HUDEP-2 (cell line): Measurements from ENCODE around the gene PDPK1.

Experiments used
- DNase-seq, 76 experiments: peaks; one replicate each; lab custom pipeline; 2025; ENCODE audit not compliant: unreplicated experiment in 76 of 76; lab: John Stamatoyannopoulos, UW

Gene PDPK1

DNA sequence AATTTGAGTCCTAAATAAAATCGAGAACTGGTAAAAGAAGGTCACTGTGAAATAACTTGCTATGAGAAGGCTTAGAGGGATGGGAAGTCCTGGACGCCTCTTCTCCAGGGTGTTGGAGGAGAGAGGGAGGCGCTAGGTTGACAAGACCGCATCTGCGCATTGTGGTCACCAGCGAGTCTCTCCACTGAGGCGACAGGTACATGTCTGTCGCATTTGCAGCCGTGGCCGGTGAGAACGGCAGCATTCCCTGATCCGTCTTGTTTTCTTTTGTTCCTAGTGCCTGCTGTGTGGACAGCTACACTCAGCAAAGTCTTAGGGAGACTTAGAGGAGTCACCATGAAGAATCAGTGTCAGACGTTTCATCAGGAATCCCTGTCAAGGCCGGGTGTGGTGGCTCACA lies 32.1 kb upstream of the PDPK1 start:
- DNase-seq: no peak

DNA sequence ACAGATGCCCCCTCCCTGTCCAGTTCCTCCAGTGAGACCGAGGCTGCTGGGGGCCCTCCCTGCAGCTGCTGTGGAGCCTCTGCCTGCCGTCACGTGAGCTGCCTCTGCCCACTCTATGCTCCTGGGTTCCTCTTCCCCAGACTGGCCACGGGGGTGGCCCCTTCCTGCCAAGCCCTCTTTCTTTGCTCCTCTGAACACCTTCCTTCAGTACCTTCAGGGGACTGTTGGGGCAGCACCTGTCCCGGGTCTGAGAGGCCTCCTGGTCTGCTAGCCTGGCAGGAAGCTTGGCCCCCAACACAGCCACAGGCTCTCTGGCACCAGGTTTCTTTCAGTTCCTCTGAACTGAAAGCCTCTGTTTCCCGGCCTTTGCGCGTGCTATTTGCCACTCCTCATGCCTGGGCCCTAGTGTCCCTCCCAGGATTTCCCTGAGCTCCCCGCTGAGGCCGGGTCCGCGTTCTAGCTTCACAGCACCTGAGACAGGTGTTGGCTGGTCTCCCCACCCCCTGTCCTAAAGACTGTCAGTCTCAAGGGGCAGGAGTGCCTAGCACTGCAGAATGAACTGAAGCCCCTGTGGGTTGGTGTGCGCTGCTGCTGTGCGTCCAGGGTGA lies 30.7 kb upstream of the PDPK1 start:
- no peak for DNase-seq

DNA sequence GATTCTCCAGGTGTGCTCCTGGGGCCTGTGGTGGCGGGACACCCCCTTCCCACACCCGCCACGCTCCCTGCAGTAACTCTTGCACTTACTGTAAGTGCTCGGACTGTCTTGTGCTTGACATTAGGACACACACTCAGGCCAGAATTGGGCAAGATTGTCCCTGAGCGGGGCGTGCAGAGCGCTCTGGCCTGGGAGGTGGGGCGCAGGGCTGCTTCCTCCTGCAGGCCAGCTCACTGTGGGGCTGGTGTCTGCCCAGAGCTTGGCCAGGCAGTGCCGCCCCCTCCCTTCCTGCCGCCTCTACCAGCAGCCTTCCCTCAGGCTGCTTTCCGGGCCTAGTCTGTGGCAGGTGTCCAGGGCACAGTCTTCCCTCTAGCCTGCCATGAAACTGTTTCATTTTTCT lies 30.2 kb upstream of the PDPK1 start:
- DNase-seq: no peak

GRCh38 chr16:2508722-2509400 lies 29.0 kb upstream of the PDPK1 start:
- DNase-seq: no peak

- DNase-seq: no peak
Measured at GRCh38 chr16:2511128-2511800, 26.6 kb upstream of the PDPK1 start.

- no peak for DNase-seq
Measured at GRCh38 chr16:2511996-2512734, 25.7 kb upstream of the PDPK1 start.

GRCh38 chr16:2512735-2513404 lies 25.0 kb upstream of the PDPK1 start:
- peak in 2 of 76 experiments; percentile 5 to 11 for DNase-seq

DNA sequence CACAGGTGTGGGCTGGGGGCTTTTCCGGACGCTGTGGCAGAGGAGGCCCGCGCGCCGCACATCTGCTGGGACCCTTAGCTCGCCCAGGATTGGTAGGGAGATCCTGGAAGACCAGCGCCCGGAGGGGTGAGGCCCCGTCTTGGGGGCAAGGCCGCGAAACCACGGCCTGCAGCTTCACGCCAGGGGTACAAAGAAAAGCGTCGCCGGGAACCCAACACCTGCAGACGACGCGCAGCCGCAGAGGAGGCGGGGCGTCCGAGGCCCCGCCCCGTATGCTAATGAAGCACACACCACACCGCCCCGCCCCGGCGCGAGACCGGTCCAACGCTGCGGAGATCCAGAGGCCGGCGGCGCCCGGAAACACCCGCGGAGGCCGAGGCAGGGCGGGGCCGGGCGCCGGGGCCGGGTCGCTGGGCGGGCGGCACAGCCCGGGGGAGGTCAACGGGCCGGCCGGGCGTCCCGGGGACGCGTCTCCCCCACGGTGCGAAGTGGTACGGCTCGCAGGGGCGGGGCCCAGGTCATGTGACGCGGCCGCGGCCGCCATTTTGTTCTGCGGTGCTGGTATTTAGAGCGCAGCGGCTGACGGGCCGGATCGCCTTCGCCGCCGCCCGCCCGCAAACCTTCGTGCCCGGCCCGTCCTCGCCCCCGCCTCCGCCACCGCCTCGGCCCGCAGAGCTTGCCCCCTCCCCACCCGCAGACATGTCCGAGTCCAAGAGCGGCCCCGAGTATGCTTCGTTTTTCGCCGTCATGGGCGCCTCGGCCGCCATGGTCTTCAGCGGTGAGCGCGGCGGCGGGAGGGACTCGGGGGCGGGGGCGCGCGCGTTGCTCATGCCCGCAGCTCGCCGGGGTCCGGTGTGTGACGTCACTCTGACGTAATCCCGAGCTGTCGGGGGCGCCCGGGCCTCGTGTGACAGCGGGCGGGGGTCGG lies 24.2 kb upstream of the PDPK1 start, which contains the start of gene ATP6V0C:
Gene ATP6V0C, plus strand, starts transcription at position 548 of the 928 bp plus-strand sequence. Its CDS starts 152 bp downstream, at position 700.
- DNase-seq: peak in 72 of 76 experiments; percentile 46 to 97 (median 88)

GRCh38 chr16:2514333-2515179 lies 23.3 kb upstream of the PDPK1 start:
- DNase-seq: no peak

GRCh38 chr16:2515180-2515851 lies 22.5 kb upstream of the PDPK1 start:
- peak in 25 of 76 experiments; percentile 13 to 47 (median 27) for DNase-seq

GRCh38 chr16:2516391-2517240 lies 21.2 kb upstream of the PDPK1 start:
- DNase-seq: no peak

DNA sequence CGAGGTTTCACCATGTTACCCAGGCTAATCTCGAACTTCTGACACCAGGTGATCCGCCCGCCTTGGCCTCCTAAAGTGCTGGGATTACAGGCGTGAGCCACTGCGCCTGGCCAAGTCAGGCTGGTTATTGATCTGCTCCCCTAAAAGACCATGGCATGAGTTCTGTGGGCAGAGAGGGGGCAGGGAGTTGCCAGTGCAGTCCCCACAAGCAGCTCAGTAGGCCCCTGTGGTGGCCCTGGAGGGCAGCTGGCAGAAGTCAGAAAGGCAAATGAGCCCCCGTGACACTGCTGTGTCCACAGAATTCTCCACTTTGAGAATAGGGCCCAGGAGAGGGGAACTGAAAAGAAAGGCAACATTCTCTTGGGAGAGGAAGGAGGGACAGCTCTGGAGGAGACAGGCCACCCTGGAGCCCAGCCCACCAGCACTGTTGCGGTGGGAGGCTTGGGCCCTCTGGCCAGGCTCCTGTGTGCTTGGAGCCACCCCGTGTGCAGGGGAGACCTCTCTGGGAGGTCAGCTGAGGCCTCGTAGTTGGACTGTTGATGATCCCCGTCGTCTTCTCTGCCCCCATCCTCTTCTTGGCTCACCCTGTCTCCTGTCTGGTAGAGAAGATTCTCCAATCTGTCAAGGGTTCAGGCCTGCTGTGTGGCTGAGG lies 19.7 kb upstream of the PDPK1 start:
- DNase-seq: no peak

DNA sequence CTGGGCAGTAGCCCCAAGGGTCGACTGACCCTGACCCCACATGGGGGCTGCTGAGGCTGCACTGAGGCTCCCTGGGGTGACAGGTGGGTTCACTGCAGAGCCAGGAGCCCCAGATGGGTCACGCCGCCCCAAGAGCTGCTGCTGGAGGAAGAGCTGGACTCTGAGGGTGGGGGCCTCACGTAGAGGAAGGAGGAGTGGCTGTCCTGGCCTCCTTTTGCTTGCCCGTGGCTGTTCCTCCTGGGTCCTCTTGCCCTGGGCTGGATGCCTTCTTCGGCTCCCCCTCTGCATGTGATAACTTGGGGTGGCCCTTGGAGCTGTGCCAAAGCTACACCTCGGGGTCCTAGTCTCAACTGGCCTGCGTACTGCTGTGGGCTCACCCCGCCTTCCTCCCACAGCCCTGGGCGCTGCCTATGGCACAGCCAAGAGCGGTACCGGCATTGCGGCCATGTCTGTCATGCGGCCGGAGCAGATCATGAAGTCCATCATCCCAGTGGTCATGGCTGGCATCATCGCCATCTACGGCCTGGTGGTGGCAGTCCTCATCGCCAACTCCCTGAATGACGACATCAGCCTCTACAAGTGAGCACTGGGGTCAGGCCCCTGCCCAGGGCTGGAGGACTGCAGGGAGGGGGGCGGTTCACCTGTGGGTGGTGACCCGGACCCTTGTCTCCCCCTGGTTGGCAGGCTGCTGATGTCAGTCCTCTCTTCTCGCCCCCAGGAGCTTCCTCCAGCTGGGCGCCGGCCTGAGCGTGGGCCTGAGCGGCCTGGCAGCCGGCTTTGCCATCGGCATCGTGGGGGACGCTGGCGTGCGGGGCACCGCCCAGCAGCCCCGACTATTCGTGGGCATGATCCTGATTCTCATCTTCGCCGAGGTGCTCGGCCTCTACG lies 18.8 kb upstream of the PDPK1 start:
- no peak for DNase-seq

- DNase-seq: no peak
Measured at GRCh38 chr16:2519711-2520080, 18.1 kb upstream of the PDPK1 start.

- DNase-seq: peak in 73 of 76 experiments; percentile 33 to 90 (median 82)
Measured at GRCh38 chr16:2520097-2520783, 17.6 kb upstream of the PDPK1 start, which contains the start of gene AMDHD2. TSS of gene AMDHD2 (plus strand) at chr16:2520371. CDS start at chr16:2520459, 88 bp downstream.
